HG02981 (cell line): ENCODE measurements around the gene BCAS3.

Experiments used
- ATAC-seq: cut with Tn5 transposase; IDR thresholded peaks from one replicate; pipeline ENCODE4 v1.9.1; 2021; ENCODE audit warnings: mild to moderate bottlenecking, moderate library complexity; ENCODE audit not compliant: unreplicated experiment

Gene BCAS3

GRCh38 chr17:61409301-61410112, 731.9 kb downstream of the BCAS3 start:
- no peak for ATAC-seq

GRCh38 chr17:61410141-61411010, 732.7 kb downstream of the BCAS3 start:
- no peak for ATAC-seq

DNA sequence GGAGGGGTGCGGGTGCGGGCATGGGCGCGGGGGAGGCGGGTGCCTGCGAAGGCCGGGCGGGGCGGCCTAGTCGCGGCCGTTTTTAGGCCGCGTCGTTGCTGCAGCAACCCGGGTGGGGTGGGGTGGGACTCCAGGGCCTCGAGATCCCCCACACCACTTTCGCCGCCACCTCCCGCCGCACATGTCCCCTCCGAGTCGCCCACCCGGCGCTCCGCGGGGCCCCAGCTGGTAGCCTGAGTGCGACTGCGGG, 733.3 kb downstream of the BCAS3 start:
- ATAC-seq: no peak

DNA sequence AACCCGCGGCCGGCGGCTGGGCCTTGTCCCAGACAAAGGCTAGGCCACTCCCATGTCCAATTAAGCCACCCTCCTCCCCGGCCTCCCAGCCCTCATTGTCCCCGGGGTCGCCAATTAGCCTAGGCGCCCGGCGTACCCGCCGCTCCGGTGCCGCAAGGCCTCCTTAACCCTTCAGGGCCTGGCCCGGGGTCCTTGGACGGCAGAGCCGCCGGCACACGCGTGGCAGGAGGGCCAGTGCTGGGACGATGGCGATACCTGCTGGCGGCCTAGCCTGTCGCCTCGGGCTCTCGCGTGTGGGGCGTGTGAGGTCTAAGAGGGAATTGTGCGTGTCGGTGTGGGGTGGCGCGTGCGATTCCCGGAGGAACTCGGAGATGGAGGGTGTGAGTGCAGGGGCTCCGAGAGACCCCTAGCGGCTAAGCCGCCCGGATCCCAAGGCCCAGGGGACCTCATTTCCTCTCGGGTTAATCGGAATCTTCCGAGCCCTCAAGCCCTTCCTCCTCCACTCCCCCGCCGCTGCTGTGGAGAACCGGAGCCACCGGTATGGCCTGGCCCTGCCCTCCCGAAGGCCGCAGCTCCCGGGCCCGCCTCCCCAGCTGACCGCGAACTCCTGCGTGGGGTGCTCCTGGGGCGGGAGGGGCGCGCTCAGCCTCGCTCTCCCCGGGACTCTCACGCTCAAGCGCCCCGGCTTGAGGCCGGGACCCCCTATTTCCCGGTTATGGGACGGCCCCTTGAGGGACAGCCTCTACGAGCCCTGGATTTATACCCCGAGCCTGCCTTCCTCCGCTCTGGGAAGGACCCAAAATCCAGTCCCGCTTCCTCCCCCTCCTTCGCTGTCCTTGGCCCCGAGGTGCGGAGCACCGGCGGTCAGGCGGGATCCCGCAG, 733.9 kb downstream of the BCAS3 start:
- peak; percentile 1 for ATAC-seq

GRCh38 chr17:61412143-61412859, 734.6 kb downstream of the BCAS3 start:
- peak; percentile 50 for ATAC-seq

DNA sequence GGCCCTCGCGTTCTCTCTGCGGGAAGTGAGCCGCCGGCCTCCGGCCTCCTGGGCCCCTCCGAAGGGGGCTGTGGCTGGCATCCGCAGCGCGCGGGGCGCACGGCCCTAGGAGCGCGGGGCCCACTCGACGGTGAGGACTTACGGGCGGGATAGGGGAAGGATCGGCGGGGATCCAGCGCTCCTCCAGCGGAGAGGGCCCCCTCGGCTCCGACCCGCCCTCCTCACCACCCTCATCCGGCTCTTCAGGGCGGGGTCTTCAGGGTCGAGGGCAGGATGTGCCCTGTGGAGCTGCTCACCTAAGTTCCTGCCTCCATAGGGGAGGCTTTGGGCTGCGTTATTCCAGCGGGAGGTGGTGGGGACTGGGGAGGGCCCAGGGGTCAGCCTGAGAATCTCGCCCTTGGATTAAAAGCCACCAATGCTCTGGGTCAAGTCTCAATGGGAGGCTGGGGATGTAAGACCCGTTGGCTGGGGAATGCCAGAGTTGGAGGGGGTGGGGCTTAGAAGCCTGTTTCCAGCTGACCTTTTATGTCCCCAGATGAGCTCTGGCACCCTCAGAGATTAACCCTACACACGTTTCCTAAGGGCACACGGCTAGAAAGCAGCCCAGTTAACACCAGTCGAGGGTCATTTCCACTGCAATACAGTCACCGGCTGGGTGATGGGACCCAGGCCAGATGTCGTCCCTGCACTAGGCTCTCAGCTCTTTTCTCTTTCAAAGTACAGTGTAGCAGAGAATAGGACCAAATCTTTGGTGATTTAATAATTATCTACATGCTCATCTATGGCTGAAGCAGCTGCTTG, 735.4 kb downstream of the BCAS3 start:
- ATAC-seq: no peak

GRCh38 chr17:61413661-61414126, 736.0 kb downstream of the BCAS3 start:
- ATAC-seq: no peak

GRCh38 chr17:61414141-61414935, 736.7 kb downstream of the BCAS3 start:
- ATAC-seq: no peak

DNA sequence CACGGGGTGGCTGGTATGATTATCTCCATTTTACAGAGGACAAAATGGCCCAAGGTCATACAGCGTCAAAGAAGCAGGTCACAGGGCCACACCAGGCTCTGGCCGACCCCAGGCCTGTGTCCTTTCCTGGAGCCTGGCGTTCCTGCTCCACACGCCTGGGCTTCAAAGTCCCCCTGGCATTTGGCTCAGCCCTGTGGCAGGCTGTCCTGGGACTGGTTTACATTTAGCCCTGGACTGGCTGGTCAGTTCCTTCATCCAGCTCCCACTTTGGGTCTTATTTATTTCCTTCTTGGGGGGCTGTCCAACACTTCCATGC, 737.2 kb downstream of the BCAS3 start:
- no peak for ATAC-seq

DNA sequence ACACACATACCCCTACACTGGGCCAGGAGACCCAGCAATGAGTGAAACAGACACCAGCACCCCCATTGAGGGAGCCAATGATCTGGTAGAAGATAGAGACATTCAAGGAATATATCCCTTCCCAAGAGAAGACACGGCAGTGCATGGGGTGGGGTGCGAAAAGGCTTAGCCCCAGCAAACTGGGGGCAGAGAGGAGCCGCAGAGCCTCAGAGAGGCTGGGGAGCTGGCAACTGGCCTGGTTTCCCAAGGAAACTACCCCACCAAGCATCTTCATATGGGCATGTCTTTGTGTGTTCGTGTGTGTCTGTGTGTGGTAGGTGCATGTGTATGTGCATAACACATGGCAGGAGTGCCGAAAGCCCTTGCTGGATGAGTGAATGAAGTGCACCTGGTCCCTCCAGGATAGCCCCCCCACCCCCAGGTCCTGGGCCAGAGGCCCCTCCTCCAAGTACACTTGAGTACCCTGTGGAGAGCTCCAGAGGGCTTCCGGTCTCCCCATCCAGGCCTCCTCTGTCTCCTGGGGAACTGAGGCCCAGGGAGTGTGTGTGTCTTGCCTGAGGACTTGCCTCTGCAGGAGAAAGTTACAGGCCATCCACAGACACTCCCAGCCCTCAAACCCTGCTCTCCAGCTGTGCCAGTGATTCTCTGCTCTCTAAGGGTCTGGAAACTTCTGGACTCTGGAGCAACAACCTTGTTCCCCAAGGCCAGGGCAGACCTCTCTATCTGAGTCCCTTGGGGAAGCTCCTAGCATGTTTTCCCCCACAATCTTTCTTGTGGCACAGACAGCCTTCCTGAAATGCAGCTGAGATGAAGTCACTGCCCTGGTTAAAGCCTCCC, 737.9 kb downstream of the BCAS3 start:
- ATAC-seq: no peak

DNA sequence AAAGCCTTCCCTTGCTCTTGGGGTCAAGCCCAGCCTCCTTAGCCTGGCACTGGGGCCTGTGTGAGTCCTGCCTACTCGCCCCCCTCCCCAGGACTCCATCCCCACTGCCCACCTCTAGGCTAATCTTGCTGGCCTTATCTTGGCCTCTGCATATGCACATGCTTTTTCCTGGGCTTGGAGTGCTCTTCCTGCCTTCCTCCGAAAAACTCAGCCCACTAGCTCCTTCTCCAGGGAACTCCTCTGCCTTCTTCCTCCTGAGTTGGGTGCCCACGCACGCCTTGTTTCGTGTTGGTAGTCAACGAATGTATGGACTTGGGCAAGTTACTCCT, 738.5 kb downstream of the BCAS3 start:
- ATAC-seq: no peak

- peak; percentile 62 for ATAC-seq
Measured at GRCh38 chr17:61416540-61417363, 739.1 kb downstream of the BCAS3 start.

DNA sequence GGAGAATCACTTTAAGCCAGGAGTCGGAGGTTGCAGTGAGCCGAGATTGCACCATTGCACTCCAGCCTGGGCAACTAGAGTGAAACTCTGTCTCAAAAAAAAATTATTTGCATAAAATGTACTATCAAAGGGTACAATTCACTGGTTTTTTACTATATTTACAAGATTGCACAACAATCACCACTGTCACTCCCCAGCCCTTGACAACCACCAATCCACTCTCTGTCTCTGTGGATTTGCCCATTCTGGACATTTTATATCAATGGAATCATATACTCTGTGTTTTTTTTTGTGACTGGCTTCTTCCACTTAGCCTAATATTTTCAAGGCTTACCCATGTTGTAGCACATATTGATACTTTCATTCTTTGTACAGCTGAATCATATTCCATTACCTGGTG, 740.8 kb downstream of the BCAS3 start:
- no peak for ATAC-seq

GRCh38 chr17:61419496-61420046, 741.9 kb downstream of the BCAS3 start:
- no peak for ATAC-seq

GRCh38 chr17:61420052-61420451, 742.4 kb downstream of the BCAS3 start:
- ATAC-seq: no peak

- ATAC-seq: no peak
Measured at GRCh38 chr17:61420745-61421398, 743.2 kb downstream of the BCAS3 start.

- no peak for ATAC-seq
Measured at GRCh38 chr17:61421460-61421859, 743.8 kb downstream of the BCAS3 start.
